GM18909 (cell line): ENCODE data around the gene LTBP2.
"Not testable (repeated sequence)": the region's sequence is repeated elsewhere in the genome, so short reads cannot be mapped to it uniquely, and the experiment has no call there.

ENCODE experiments used
- ATAC-seq: cut with Tn5 transposase; IDR thresholded peaks from one replicate; pipeline ENCODE4 v1.9.1; 2021; ENCODE audit warnings: mild to moderate bottlenecking; ENCODE audit not compliant: unreplicated experiment, poor library complexity

The LTBP2 gene

DNA sequence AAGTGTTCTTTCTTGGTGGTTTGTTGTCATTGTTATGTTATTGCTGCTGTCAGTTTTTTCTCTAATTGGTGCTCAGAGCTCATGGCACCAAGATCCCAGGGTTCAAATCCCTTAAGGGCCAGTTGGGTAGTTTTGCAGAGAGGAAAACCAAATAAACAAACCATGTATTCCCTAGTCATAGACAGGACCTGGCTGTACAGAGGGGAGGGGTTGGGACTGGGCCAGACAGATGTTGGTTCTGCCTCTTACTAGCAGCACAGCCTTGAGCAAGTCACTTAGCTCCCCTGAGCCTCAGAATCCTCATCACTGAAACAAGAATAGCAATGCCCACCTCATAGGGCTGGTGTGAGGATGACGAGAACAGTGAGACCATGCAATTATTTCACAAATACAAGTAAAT lies 53.4 kb downstream of the LTBP2 start:
- ATAC-seq = no peak

DNA sequence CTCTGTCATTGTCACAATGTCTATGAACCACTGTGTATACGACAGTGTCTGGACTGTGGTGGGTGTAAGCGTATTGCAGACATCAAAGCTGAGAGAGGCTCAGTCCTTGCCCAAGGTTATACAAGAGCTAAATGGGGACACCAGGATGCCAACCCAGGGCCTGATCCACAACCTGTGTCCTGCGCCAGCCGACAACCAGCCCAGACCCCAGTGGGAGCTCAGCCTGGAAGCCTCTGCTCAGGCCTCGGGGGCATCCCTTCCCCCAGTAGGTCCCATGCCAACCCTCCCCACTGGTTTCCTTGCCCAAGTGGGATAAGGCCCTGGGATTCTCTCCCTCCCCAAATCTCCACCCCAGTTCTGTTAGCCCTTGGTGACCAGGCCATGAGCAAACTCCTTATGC lies 54.3 kb downstream of the LTBP2 start:
- no peak for ATAC-seq

DNA sequence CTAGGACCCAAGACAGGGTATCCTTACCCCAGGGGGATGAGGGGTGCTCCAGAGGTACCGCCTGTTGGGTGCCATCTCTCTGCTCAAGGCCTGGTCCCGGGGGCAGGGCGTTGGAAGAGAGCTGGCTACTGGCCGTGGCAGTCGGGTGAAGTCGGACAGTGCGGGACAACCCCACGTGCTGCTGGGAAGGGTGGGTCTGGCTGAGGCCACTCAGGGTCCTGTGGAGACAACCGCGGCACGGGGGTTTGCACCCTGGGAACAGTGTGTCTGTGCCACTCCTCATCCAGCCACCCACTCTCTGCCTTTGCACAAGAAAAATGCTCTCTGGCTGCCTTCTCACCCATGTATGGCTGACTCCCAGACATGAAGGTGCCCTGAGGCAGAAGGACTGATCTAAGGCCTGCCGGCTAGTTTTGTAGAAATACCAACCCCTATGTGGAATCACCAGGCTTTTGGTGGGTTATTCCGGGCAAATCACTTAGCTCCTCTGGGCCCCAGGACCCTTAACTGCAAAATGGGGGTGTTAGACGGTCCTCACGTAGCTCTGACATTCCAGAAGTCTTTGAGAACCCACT lies 56.5 kb downstream of the LTBP2 start:
- ATAC-seq = no peak

DNA sequence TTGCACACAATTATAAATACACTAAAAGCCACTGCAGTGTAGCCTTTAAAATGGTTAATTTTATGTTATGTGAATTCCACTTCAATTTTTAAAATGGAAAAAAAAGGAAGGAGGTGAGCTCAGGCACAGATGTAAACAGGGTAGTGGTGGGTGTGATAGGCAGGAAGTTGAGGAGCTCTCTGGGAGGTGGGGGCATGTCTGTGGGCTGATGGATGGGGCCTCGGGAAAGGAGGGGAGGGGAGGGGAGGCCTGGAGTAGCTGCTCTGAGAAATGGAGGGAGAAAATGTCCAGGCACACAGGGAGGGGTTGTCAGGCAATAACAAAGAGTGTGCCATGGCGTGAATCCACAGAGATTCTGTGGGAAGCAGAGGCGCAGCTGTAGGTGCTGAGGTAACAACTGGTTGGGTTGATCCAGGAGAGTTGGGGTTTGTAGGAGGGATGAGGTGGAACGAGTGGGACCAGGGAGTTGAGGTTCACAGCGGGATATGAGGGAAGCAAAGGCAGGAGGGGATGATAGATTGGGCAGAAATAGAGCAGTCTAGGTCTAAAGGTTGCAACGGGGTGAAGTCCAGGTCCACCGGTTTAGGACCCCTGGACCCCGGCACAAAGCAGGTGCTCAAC lies 57.2 kb downstream of the LTBP2 start:
- no peak for ATAC-seq

DNA sequence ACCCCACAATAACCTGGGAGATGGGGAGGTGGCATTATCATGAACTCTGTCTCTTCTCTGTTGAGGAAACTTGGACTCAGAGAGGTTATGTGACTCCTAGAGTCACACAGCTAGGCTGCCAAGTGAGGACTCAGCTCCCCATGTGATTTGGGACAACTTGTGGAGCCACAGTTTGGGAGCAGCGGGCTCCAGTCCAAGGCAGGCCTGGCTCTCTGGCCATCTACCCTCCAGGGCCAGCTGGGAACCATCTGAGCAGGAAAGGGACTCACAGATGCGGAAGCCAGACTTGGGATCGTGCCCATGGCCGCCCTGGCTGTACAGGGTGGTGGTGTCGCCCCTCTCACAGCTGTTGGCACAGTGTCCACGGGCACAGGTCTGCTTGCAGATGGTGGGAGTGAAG lies 59.4 kb downstream of the LTBP2 start:
- ATAC-seq = no peak

DNA sequence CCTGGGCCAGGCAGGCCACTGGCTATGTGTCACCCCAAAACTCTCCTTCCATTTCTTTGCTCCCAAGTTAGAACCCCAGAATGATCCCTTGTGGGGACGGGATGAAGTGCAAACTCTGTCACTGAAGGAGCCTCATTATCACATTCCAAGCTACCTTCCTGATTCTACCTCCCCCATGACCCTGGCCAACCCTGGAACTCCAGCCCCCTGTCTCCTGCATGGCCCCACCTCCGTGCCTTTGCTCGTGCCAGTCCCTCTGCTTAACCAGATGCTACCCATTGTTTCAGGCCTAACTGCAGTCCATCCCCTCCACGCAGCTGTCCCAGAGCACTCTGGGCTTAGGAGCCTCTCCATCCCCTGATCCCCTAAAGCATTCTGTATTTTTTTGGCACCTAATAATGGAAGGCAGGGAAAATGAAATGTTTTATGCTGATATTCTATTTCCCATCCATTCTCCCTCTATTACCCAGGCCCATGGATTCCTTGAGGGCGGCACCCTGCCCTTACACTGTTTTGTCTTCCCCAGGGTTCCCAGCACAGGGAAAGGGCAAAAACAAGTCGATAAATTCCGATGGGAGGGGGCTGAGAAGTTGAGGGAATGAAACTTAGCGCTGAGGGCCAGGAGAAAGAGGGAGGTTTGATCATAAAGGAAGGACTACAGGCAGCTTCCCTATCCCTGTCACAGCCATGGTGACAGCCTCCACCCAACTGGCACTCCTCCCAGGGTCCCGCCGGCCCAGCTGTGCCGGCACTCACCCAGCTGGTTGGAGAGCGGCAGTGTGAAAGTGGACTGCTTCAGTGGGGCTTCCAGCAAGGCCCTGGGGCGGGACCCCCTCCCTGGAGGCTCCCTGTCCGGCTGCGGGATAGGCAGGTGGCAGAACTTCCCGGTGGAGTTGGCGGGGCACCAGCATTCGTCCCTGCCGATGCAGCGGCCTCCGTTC lies 60.3 kb downstream of the LTBP2 start:
- ATAC-seq = no peak

DNA sequence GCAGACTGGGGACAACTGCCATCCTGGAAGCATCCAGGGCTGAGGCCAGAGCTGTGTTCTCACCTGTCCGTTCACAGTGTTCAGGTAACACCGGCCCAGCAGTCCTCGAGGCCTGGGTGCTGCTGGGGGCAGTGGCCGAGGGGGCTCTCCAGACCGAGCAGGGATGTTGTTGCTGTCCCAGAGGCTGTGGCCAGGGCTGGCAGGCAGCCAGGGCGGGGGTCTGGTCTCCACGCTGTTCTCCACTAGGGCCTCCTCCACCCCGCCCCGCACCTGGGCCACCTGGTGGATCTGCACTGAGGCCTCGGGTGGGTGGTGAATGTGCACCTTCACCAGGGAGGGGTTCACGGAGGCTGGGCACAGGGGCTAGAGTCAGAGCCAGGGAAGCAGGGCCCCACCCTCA lies 61.0 kb downstream of the LTBP2 start:
- no peak for ATAC-seq

DNA sequence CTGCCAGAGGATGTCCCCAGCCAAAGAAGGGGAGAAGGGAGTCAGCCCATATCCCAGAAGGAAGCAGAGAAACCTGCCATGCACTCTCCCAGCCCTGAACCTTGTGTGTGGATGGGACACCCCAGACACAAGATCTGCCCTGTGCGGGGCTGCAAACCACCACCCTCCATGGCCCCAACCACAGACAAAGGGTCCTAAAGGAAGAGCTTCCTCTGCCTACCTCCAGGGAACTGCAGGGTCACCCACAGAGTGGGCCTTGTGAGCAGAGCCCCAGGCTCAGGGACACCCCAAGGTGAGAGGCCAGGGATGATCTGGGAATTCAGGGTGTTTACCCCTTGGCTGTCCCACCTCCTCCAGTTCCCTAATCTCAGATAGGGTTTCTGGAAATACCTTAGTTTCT lies 62.0 kb downstream of the LTBP2 start:
- no peak for ATAC-seq

DNA sequence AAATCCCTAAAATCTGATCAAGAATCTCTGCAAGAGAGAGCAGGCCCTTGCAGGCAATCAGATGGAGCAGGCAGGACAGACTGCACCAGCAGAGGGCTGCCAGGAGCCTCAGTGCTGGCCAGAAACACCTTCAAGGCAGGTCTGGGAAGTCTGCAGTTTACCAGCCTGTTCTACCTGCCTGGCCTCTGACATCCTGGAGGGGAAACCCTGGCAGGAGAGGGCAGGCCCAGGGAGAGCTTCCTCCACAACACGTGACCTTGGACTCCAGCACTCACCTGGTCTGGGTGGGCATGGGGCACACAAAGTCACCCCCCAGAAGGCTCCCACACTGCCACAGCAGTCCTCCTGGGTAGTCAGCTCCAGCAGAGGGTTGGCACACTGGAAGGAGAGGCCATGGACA lies 62.4 kb downstream of the LTBP2 start:
- no peak for ATAC-seq

DNA sequence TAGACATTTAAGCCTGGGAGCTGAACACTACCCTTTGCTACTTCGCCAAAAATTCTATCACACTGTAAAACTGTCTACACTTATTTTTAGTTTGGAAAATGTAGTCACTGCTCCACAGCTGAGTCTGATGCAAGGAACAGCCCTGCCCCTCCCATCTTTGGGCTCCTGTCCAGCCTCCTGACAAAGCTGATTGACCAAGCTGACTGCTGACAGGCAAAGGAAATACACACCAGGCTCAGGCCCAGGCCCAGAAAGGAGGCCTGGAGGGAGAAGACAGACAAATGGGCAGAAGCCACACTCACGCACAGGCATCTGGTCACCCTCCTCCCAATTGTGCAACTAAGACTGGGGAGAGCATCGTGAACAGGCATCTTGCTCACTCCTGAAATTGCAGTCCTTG lies 63.2 kb downstream of the LTBP2 start:
- no peak for ATAC-seq

DNA sequence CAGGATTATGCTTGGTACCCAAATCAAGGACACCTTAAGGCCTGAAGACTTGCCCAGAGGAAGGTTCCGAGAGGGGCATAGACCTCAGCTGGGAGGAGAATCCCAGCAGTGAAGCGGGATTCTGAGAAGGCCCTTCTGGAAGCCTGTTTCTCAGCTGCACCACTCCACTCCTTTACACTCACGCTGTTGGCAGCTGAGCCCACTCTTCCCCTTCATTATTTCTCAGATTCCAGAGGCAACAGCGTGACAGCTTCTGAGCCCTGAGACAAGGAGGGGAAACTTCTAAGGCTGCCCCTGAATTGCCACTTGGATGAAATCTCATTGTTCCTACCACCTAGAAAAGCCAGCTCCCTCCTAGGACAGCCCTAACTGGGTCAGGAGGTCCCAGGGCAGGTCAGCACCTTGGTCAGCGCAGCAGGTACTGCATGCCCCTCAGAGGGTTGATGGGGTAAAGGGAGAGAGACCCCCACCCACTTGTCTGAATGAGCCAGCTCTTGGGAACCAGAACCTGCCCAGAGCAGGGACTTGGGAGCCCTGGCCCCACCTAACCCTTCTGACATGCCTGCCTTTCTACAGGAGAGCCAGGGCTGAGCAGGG lies 64.6 kb downstream of the LTBP2 start:
- ATAC-seq = no peak

DNA sequence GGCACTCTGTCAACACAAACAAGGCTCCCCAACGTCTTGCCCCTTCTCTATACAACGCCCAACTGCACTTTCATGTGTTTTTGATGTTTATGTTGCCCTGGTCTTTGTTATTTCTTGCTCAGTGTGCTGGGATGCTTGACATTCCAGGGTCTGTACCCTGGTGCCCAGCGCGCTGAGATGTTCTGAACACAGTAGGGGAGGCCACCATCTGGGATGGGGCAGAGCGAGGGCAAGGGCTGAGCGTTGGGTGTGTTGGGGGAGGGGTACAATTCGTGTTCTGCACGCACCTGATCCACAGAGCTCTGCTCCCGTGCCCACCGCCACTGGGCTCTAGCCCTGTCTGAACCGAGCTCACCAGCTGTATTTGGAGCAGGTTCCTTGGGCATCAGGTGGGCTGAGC lies 65.6 kb downstream of the LTBP2 start:
- ATAC-seq = no peak

DNA sequence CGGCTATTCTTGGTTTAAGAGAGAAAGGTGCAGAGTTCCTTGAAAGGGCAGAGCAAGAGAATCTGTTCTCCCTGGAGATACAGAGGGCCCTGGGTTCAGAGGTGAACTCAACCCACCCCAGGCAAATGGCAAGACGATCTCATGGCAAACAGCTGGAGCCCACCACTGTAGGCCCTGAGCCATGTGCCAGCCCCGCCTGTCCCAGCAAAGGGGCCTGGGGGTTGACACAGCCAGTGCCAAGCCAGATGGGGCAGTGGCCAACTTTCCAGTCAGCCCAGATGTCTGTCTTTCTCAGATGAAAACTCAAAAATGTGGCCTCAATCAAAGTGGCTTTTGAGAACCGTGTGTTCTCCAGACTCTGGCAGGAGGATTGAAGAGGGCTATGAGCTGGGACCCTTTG lies 66.7 kb downstream of the LTBP2 start:
- ATAC-seq = no peak

DNA sequence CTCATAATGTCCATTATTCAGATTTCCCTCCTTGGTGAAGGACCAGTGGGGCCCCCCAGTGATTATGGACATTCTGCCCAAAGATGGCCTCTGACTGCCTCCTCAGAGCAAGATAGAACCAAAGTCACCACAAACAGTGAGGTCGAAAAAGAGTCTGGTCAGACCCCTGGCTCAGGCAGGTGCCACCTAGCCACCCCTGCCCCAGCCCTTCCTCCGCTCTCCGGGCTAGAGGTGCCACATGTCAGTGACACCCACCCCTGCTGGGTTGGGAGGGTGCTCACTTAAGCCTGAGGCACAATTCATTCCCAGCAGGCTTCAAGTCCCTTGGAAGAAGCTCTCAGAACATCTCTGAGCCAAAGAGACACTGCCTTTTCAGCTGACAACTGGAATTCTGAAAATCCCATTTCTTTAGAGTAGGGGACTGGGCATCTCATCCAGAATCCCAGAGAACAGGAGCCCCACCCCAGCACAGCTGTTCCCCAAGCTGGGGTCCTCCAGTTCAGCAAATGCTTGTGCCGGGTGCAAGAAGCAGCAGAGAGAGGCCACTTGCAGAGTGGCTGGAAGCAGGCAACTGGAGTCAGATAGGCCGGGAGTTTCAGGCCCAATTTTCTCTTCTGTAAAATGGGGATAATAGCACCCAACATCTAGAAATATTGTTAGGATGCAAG lies 68.1 kb downstream of the LTBP2 start:
- ATAC-seq = no peak

DNA sequence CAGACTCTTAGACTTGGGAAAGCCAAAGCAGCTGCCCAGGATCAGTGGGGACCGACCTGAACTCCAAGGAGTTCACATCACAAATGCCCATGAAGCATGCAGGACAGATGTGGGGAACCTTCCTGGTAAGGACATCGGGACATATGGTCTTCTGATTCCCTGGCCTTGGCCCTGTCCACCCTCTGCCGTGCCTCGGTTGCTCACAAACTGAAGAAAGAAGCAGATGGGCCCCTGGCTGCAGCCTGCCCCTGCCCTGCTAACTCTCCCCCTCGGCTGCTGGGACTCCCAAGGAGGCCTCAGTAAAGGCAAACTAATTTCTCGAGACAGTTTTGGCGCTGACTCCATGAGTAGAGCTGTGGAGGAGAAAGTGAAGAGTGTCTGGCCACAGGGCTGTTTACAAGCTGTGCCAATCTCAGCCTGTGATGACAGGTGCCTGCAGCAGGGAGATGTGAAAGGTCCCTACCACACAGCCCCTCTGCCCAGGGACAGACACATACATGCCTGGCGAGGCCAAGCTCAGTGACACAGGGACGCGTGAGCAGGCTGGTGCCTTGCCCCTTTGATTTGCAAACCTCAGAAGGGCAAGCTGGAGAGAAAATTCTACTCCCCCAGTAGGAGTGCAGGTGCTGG lies 69.9 kb downstream of the LTBP2 start:
- no peak for ATAC-seq

DNA sequence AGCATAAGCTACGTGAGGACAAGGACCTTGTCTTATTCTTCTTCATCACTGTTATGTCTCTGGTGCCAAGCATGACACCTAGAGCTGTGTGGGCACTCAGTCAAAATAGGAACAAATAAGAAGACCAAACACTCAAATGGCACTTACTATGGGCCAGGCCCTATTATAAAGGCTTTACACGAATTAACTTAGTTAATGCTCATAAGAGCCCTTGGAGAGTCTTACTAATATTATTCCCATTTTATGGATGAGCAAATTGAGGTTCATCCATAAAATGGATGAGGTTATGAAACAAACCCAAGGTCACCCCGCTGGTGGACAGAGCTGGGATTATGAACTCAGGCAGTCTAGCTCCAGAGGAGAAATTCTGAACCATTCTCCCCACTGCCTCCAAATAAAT lies 70.8 kb downstream of the LTBP2 start:
- no peak for ATAC-seq

DNA sequence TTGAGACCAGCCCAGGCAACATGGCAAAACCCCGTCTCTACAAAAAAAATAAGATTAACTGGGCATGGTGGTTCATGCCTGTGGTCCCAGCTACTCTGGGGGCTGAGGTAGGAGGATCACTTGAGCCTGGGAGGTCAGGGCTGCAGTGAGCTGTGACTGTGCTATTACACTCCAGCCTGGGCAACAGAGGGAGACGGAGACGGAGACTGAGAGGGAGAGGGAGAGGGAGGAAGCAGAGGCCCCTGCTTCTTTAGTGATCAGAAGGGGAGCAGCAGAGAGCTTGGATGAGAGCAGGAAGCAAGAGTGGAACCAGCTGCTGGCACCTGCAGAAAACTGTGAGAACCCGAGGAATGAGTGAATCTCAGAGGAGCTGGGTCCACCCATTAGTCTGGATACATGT lies 72.5 kb downstream of the LTBP2 start:
- no peak for ATAC-seq

DNA sequence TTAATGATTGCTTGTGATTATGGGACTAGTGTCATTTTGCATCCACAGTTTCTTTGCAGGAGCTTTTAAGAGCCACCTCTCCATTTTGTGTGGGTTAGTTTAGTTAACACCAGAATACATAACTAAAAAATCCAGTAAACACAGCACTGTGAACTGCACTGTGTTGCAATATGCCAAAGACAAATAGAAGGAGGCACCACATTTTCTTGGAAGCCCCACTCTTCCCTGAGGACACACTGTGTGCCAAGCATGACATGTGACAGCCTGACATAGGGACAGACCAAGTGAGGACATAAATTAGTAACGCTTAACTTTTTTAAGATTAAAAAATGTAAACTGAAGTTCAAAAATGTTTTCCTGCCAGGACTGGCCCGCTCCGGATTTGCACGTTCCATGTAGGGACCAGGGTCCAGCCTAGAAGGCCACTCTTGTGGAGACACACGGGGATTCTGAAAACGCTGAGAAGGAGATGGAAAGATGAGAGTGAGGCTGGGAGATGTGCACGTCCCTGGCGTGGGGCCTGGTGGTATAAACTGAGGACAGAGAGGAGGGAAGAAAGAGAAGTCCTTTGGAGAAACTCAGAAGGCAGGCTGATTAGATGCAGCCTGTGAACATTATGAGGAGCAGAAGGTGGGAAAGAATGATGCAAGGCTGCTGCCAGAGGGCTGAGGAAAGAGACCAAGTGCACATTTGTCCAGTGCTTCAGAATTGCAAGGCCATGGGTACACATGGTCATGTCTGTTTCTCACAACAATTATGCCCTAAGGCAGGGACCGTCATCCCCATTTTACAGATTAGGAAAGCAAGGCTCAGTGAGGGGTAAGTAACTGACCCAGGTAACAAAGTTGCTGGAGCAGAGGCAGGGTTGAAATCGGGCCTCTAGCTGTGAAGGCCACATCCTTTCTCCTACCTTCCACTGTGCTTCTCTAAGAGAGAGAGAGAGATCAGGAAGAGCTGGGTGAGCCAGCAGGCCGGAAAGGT lies 73.3 kb downstream of the LTBP2 start:
- ATAC-seq = no peak

DNA sequence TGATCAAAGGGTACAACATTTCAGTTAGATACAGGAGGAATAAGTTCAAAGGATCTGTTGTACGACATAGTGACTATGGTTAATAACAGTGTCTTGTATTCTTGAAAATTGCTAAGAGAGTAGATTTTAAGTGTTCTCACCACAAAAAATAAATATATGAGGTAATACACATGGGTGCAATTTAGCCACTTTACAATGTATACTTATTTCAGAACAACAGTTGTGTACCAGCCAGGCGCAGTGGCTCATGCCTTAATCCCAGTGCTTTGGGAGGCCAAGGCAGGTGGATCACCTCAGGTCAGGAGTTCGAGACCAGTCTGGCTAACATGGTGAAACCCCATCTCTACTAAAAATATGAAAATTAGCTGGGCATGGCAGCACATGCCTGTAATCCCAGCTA lies 75.7 kb downstream of the LTBP2 start:
- ATAC-seq = not testable (repeated sequence)
